Measurements from ENCODE around the gene CNBD2.
"Not testable (repeated sequence)": the region's sequence is repeated elsewhere in the genome, so short reads cannot be mapped to it uniquely, and the experiment has no call there.

CNBD2 gene

DNA sequence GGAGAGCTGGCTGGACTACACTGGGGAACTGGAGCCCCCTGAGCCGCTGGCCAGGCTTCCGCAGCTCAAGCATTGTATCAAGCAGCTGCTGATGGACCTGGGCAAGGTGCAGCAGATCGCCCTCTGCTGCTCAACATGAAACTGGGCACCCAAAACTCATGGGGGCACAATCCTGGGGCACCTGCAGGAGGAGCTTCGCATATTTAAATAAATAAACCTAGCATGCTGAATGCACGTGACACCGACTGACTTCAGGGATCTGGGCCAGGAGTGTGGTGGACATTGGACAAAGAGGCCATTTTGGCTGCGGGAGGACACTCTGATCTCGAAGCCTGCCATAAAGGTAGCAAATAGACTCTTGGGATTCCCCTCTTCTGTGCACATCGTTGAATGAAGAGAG, 20.9 kb upstream of the CNBD2 start:
- DNase-seq (ENCODE audit: low read depth) = peak; percentile 8
- H3K4me3 ChIP-seq (ENCODE audit: low read length) = no peak overlapping the region
- TF ChIP-seq, protein P1, sequence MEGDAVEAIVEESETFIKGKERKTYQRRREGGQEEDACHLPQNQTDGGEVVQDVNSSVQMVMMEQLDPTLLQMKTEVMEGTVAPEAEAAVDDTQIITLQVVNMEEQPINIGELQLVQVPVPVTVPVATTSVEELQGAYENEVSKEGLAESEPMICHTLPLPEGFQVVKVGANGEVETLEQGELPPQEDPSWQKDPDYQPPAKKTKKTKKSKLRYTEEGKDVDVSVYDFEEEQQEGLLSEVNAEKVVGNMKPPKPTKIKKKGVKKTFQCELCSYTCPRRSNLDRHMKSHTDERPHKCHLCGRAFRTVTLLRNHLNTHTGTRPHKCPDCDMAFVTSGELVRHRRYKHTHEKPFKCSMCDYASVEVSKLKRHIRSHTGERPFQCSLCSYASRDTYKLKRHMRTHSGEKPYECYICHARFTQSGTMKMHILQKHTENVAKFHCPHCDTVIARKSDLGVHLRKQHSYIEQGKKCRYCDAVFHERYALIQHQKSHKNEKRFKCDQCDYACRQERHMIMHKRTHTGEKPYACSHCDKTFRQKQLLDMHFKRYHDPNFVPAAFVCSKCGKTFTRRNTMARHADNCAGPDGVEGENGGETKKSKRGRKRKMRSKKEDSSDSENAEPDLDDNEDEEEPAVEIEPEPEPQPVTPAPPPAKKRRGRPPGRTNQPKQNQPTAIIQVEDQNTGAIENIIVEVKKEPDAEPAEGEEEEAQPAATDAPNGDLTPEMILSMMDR (conservative IDR thresholded peaks at IDR 0.05; ENCODE audit: low read length) = peak; percentile 32

DNA sequence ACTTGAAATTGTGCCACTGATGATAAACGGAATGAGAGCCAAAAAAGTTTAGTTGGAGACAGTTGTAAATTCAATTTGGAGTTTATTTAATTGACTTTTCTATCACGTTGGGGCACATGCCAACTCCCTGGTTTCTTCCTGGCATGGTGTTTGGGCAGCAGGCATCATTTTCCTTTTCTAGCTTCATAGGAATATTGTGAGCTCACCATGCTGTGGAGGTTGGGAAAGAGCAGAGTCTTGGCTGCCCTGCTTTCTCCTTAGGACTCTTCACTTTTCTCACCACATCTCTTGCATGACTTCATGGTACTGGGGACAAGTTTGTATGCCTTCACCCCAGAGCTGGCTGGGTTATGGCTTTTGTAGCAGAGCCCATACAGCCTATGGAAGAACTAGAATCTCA, 20.5 kb upstream of the CNBD2 start:
- DNase-seq (ENCODE audit: low read depth) = peak; percentile 80
- TF ChIP-seq, protein P1 (conservative IDR thresholded peaks at IDR 0.05; ENCODE audit: low read length) = no peak
- no peak overlapping the region for H3K4me3 ChIP-seq (ENCODE audit: low read length)

GRCh38 chr20:35950093-35950492, 18.3 kb upstream of the CNBD2 start:
- TF ChIP-seq, protein P1 (conservative IDR thresholded peaks at IDR 0.05; ENCODE audit: low read length) = no peak
- no peak for DNase-seq (ENCODE audit: low read depth)
- no peak overlapping the region for H3K4me3 ChIP-seq (ENCODE audit: low read length)

DNA sequence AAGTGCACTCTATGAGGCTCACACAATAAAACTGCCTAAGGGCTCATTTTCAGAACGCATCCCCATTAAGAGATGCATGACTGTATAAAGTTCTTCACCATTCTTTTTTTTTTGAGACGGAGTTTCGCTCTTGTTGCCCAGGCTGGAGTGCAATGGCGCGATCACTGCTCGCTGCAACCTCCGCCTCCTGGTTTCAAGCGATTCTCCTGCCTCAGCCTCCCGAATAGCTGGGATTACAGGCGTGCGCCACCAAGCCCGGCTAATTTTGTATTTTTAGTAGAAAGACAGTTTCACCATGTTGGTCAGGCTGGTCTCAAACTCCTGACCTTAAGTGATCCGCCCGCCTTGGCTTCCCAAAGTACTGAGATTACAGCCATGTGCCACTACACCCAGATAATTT, 16.3 kb upstream of the CNBD2 start:
- H3K4me3 ChIP-seq (ENCODE audit: low read length); DNase-seq (ENCODE audit: low read depth): not testable (repeated sequence)

- DNase-seq (ENCODE audit: low read depth) = peak; percentile 26
Measured at GRCh38 chr20:35952480-35953386, 15.7 kb upstream of the CNBD2 start.

DNA sequence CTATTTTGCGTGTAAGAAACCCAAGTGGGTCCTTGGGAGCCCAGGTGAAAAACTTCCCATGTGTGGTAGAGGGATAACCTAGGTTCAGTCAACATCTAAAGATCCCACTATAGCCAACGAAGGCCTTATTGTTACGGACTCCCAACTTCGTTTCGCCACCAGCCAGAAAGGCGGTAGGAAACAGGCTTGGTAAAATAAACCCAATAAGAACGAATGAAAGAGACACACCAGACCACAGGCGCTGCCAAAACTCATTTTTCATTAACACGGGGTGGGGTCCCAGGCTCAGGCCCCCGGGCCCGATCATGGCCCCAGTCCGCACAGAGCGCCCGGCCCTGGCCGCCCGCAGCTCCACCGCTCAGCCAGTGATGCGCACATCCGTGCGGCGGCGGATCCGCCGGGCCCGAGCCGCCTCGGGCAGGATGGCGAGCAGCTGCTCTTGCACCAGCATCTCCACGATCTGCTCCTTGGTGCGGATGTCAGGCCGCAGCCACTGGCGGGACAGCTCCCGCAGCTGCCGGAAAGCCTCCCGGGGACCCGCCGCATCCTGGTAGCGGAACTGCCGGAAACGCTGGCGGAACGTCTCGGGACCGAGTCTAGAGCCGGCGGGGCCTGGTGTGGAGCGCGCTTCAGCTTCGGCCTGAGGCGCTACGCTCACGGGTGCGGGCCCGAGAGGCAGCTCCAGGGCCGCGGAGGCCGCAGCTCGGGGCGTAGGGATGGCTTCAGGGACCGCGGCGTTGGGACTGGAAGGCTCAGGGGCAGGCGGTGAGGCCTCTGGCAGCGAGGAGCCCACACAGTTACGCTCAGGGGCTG, 14.8 kb upstream of the CNBD2 start:
- TF ChIP-seq, protein P1 (conservative IDR thresholded peaks at IDR 0.05; ENCODE audit: low read length) = no peak
- peak; percentile 45 for DNase-seq (ENCODE audit: low read depth)
- peak overlapping the region; percentile 92 for H3K4me3 ChIP-seq (ENCODE audit: low read length)

More at GRCh38 chr20:35952480-35953386, 15.7 kb upstream of the CNBD2 start:
- peak overlapping the region; percentile 92 for H3K4me3 ChIP-seq (ENCODE audit: low read length)
- TF ChIP-seq, protein P1 (conservative IDR thresholded peaks at IDR 0.05; ENCODE audit: low read length) = no peak

DNA sequence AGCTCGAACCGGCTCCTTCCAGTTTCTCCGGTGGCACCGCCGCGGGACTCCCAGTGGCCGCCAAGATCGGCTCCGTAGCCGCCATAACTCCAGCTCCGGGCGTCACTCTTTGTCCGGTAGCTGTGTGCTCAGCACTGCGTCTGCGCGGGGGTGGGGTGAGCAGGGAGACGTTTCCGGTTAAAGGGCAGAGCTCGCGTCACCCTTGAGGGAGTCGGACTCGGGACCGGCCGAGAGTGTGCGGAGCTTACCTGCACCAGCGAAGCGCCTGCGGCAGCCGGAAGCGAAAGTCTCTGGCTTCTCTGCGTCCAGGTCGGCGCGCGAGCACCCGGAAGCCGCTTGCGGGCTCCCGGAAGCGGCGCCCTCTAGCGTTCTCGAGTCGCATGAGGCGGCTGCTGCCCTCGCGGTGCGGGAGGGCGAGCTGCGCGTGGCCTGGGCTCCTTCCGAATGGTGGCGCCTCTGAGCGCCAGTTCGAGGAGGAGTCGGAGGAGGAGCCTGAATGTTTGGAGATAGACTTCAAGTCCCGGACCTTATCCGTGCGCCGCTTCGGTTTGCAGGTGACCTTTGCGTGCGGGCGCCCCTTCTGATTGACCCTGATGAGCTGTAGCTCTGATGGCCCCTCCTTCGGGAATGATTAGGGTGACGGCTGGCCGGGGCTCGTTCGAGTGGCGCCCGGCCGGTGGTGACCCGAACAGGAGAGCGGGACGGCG, 14.0 kb upstream of the CNBD2 start, which contains the start of gene SCAND1:
TSS of gene SCAND1 (minus strand) at position 303 of the 707 bp plus-strand sequence. CDS start at position 85, 218 bp downstream.
- peak within 1 kb of the TSS; percentile 92 for H3K4me3 ChIP-seq (ENCODE audit: low read length)
- peak; percentile 97 for DNase-seq (ENCODE audit: low read depth)
- TF ChIP-seq, protein P1 (conservative IDR thresholded peaks at IDR 0.05; ENCODE audit: low read length) = peak; percentile 87

All from AG10803 (cell line).